Fibroblast of peridontal ligament (primary cell): ENCODE data around the gene ARHGAP42.
A peak's percentile ranks its signal among the peaks of the same experiment; 100 is the strongest.
"Not testable (repeated sequence)": the region's sequence is repeated elsewhere in the genome, so short reads cannot be mapped to it uniquely, and the experiment has no call there.

Source experiments
- DNase-seq: peaks from one replicate; pipeline ENCODE4 v3.0.0-alpha.2; 2010; ENCODE audit errors: extremely low read depth

The ARHGAP42 gene

DNA sequence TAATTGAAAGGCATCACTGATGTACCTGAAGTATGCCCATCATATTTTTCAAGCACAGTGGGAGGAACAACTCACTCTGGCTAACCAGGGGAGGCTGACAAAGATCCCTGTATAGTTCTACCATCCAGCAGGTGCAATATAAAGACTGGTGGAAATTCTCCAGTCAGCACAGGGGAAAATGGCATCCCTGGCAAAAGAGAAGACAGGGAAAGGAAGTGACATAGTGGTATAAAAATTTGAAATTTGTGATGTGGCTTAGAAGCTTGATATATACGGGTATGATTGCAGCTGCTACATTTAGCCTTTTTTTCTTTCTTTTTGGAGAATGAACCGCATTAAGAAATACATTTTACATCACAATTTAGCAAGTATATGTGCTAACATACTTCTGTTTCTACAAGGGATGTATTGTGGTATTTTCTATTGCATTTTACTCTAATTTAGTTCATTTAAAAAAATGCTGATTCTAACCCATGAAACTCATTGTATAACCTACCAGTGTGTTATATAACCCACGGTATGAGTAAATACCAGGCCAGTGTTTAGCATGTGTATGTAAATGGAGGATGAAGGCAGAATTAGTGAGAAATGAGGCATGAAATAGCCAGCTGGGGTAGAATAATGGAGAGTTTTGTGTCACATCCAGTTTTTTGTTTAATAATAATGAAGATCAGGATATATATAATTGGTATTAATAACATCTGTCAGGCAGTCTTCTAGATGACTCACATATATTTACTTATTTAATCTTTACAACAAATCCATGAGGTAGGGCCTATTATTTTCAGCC, 186.1 kb downstream of the ARHGAP42 start:
- no peak for DNase-seq

DNA sequence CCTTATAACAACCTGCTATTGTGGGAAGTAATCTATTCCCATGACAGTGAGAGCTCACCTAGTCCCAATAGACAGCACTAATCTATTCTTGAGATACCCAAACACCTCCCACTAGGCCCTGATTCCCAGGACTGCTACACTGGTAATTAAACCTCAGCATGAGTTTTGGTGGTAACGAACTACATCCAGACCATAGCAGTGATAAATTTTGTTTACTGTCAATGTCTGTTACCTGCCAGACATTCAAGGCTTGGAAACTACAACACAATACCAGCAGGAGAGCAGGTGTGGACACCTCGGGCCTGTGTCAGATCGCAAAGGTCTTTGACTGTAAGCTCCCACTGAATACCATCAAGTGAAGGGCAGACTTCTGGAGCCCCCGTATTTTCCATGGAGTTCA, 187.1 kb downstream of the ARHGAP42 start:
- no peak for DNase-seq

DNA sequence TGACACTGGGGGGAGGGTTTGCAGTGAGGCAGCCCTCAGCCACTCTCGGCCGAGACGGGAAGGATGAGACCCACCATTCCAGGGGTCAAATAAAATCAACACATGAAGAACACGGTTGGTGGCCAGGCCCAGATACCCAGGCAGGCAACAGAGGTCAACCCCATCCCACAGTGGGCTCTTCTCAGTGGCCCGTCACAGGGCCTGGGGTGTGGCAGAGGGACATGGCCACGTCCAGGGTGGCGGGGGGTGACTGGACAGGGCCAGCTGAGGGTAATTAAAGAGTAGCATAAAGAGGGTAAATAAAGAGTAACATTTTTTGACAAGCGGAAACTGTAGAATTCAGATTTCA, 188.4 kb downstream of the ARHGAP42 start:
- no peak for DNase-seq

DNA sequence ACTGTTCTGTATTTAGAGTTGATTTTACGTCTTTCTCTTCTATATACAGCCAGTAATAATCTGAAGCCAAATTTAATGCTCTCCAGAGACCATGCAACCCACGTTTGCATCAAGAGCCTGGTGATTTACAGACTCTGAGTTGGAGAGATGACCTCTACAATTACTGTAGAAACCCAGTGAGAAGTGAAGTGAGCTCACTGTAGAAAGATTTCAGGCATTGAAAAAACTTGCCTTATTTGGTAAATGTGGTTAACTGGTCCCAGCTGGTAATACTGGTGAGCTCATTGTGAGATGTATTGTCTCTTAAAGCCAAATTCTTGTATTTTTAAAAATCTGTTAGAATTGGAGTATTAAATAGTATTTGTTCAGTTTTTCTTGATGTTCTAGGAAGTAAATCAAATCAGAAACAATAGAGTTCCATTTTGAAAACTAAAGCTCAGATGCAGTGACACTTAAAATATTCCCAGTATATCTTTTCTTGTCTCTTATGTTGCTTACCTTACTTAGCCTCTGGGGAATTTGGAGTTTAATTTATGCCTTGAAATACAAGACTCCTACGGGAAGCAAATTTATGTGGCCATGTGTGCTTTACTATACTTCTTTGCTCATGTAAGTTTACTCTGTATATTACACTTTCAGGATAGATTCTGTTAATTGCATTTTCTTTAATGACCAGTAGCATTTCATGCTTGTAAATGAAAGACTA, 189.9 kb downstream of the ARHGAP42 start:
- peak; percentile 100 for DNase-seq

DNA sequence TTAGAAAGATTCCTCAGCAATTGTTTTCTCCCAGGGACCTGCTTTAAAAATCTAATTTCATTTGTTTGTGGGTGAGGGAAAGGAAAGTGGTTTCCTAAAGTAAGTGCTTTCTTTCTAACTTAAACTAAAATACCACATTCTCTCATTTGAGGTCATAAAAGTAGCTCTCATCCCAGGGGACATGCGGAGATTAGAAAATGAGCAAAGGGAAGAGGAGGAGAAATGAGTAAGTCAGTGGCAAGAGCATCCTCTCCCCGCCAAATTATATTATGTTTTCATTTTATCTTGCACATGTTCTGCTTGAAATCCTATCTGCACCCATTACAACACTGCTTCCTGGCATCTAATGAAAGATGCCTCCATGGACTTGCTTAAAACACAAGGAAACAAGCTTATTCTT, 191.4 kb downstream of the ARHGAP42 start:
- DNase-seq = peak; percentile 99

DNA sequence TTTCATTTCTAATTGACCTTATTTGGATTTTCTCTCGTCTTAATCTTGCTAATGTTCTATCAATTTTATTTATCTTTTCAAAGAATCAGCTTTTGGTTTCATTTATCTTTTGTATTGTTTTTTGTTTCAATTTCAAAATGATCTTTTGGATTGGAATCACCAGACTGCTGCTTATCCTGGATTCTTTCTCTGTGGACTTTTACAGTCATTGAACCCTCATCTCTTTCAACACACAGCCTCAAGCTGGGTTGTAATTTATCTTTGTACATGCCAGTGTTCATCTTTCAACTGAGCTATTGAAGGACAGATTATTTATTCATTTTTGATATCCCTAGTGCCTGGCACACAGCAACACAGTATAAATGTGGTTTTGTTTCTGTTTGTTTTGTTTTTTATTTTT, 195.9 kb downstream of the ARHGAP42 start:
- DNase-seq = no peak

DNA sequence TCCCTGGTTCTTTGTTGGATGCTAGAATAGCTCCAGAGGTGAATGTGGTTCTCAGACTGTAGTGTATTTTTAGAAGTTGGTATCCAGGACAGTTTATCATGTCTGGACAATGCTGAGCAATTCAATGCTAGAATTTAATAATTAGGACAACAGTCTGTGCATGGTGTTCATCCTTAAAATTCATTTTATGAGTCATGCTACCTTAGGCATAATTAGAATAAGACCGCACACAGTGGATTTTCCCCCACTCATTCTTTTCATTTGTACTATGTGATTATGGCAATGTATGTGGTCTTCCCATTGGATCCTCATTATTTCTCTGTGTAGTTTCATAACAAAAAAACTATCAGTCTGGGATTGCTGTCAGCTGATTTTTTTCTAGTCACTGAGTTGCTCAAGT, 196.7 kb downstream of the ARHGAP42 start:
- DNase-seq = no peak

DNA sequence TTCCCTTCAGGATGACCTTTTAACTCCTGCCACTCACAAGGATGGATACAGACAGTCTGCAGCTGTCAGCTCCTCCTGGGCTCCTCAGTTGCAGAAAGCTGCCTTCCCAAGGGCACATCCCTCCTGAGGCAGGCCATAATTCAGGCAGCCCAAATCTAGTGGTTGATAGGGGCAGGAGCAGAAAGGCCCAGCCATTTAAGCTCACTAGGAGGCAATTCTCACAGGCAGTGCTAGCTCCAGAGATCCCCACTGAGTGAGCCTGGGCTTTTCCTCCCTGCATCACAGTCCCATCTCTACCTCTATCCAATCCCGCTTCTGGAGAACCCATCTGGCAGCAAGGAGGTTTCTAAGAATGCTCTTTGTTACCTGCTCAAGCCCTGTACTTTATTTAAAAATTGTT, 200.6 kb downstream of the ARHGAP42 start:
- DNase-seq = no peak

DNA sequence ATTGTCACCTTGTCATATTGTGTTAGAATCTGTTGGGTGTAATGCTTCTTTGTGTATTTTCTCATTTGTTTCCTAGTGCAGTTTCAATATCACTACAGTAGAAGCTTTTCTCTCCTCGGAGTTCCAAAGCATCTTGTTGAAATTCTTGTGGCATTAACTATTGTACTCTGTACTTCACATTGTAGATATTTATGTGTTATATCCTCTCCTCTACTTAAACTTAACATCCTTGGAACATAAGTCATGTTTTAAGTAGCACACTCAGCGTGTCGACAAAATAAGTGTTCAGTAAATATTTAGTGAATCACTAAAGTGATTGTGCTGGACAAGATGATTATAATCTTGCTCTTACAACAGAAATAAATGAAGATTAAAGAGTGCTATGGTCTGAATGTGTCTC, 201.7 kb downstream of the ARHGAP42 start:
- no peak for DNase-seq

DNA sequence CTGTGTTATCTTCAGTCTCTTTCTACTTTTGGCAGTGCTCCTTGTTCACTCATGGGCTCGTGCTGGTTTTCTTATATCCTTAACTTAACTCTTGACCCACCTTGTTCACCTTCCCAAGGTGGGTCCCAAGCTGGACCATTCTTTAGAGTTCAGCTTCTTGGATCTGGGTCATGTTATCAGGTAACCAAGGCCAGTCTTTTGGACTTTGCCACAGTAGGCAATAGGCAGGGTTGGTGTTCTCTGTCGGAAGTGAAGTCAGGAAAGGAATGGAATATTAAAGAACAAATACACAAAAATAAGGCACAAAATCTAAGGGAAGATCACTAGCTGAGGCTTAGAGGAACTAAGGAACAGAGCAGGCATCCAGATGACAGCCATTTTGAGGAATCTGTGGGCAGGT, 202.7 kb downstream of the ARHGAP42 start:
- DNase-seq = no peak

DNA sequence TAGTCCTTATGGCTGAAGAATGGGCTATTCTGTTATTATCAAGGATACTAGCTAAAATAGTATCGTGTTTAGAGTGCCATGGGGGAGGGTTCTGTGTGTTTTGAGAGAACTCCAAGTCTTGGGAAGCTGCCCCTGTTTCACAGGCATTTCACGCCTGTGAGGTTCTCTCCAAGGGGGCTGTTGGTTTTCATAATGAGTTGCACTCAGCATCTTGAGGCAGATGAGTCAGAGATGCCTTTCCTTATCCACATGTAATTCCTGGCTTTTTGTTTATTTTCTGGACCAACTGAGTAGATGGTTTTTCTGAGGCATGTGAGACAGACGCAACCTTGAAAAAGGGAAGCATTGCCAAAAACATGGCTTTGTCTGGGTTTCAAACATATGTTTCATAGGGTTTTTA, 203.7 kb downstream of the ARHGAP42 start:
- DNase-seq = peak; percentile 100

DNA sequence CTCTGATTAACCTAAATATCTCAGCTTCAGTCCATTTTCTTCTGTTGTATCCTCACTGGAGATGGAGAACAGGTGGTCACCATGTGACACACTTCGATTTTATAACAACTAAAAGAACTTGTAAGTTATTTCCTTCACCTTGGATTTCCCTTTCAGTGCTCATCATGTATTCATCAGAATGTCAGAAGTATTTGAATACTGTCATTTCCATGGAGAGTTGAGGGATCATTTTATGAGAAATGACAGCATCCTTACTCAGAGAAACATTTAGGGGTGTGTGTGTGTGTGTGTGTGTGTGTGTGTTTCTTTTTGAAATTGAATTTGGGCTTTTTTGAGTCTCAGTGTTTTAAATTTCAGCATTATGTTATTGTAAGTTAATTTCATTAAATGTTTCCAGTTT, 205.8 kb downstream of the ARHGAP42 start:
- no peak for DNase-seq

DNA sequence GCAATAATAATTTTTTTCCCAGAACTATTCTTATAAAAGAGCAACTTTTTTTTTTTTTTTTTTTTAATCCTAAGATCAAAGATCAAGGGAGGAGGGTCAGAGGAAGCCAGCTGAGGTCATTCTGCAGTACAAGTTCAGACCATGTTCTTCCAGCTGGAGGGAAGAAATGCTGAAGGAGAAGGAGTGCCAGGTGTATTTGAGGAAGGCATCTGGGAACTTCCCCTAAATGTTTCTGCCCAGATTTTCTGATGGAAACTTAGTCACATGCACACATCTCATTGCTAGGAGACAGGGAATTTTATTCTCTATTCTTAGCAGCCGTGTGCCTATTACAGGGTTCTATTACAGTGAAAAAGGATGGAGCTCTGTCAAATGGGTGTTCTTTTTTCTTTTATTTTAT, 208.4 kb downstream of the ARHGAP42 start:
- no peak for DNase-seq

DNA sequence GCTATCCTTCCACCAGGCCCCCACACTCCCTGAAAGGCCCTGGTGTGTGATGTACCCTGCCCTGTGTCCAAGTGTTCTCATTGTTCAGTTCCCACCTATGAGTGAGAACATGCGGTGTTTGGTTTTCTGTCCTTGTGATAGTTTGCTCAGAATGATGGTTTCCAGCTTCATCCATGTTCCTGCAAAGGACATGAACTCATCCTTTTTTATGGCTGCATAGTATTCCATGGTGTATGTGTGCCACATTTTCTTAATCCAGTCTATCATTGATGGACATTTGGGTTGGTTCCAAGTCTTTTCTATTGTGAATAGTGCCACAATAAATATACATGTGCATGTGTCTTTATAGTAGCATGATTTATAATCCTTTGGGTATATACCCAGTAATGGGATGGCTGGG, 208.9 kb downstream of the ARHGAP42 start:
- not testable (repeated sequence) for DNase-seq

DNA sequence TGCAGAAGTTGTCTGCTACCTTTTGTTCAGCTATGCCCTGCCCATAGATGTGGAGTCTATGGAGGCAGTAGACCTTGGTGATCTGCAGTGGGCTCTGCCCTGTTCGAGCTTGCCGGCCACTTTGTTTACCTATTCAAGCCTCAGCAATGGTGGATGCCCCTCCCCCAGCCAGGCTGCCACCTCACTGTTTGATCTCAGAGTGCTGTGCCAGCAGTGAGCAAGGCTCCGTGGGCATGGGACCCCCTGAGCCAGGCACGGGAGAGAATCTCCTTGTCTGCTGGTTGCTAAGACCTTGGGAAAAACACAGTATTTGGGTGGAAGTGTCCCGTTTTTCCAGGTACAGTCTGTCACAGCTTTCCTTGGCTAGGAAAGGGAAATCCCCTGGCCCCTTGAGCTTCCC, 214.4 kb downstream of the ARHGAP42 start:
- not testable (repeated sequence) for DNase-seq

DNA sequence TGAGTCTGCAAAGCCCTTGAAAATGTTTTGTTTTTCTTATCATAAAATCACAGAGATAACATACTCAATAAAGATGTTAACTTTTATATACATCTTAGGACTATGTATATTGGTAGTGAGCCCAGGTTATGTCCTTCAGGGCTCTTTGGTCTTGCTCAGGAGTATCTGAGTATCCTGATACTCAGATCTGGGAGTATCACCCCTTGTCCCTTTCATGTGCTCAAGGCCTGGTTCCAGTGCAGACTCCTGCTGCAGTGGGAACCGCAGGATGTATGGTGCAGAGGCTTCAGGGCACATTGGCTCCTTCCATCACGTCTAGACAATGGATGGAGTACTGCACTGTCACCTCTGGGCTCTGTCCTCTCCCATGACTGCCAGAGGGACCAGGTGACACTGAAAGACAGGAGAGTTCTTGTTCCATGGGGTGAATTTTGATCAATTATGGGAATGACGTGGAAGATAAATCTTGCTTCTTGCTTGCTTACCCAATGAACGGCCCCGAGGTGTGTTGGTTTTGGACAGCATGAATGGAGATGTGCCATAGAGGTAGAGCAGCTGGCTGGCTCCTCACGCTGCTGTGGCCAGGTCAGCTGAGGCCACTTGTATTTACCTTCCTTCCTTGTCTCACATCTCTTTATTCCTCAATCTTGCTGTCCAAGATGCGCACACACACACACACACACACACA, 215.5 kb downstream of the ARHGAP42 start:
- no peak for DNase-seq

DNA sequence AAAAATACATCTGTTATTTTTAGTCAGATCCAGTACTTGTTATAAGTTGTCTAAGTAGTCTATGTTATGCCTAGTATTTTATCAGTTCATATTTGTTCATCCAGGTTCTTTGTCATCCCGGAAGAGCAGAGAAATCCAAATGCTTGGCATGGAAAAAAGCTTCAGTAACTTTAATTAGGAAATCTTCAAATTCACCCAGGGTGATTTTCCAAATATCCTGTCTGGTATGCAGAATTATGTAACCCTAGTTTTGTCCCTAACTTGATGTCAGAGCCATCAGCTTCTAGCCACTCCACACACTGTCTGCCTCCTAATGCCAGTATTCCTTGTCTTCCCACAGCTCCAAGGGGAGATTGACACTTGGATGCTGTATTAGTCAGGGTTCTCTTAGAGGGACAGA, 216.2 kb downstream of the ARHGAP42 start:
- DNase-seq = no peak

DNA sequence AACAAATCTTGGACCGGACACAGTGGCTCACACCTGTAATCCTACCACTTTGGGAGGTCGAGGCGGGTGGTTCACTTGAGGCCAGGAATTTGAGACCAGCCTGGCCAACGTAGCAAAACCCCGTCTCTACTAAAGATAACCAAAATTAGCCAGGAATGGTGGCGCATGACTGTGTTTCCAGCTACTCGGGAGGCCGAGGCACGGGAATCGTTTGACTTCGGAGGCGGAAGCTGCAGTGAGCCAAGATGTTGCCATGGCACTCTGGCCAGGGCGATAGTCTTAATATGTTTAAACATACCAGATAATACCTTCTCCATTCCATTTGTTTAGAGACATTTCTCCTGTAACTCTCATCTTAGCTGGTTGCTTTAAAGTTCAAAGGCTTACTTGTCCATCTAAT, 218.6 kb downstream of the ARHGAP42 start:
- DNase-seq = no peak

DNA sequence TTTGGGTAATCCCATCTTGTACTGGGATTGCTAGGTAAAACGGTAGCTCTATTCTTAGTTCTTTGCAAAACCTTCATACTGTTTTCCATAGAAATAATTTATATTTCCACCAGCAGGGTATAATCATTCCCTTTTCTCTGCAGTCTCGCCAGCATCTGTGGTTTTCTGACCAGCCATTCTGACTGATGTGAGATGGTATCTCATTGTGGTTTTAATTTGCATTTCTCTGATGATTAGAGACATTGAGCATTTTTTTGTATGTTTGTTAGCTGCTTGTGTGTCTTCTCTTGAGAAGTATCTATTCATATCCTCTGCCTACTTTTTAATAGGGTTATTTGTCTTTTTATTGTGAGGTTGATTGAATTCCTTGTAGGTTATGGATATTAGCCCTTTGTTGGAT, 221.7 kb downstream of the ARHGAP42 start:
- peak; percentile 76 for DNase-seq

DNA sequence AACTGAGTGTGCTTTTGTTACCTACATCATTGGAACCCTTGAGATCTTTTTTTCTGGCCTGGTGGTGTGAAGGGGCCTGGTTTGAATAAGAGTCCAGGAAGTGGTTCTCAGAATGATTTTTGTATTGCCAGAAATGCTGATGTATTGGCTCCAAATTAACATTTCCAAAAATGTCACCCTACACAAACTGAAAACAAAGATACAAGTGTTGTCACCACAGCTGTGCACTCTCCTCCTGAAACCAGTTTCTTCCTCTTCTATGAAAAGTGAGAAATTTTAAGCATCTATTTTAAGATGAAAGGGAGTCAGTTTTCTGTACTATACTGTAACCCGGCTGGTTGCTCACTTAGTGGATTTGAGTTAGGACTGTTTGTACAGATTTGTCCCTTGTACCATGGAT, 223.7 kb downstream of the ARHGAP42 start:
- no peak for DNase-seq

DNA sequence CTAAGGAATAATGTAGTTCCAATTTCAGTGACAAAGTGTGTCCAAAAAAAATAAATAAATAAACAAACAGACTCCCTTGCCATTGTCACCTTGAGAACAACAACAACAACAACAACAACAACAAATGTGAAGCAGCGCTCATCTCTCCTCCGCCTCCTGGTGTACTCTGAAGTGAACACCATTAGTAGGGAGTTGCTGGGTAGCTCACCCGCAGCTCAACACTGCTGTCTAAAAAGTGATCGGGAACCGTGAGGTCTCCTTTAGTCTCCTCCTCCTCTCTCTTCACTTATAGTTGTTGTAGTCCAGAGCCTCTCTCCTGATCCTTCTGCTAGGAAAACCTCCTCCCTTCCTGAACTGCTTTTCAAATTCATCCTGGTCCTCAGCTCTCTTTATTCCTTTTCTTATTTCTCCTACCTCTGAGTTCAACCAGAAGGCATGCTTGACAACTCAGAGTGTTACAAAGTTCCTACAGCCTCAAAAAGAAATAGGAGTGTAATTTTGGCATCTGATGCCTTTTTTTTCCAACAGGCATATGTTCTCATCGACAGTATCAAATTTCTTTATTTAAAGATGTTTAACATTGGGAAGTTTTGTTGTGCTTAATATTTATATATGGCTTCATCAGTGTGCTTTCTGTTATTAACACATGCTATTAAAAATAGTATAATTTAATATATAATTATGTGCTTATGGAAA, 227.5 kb downstream of the ARHGAP42 start:
- DNase-seq = no peak
